GM19023 (cell line): ENCODE measurements around the gene PRRG1.
"Not testable (repeated sequence)": the region's sequence is repeated elsewhere in the genome, so short reads cannot be mapped to it uniquely, and the experiment has no call there.

ENCODE experiments used
- ATAC-seq: cut with Tn5 transposase; IDR thresholded peaks from one replicate; pipeline ENCODE4 v1.9.1; 2021; ENCODE audit warnings: mild to moderate bottlenecking, moderate library complexity; ENCODE audit not compliant: unreplicated experiment

Gene PRRG1

GRCh38 chrX:37349221-37350033 is at the start of gene PRRG1:
Gene PRRG1 (plus strand): TSS chrX:37349364. CDS start chrX:37406250, 56,886 bp downstream.
- ATAC-seq: no peak

DNA sequence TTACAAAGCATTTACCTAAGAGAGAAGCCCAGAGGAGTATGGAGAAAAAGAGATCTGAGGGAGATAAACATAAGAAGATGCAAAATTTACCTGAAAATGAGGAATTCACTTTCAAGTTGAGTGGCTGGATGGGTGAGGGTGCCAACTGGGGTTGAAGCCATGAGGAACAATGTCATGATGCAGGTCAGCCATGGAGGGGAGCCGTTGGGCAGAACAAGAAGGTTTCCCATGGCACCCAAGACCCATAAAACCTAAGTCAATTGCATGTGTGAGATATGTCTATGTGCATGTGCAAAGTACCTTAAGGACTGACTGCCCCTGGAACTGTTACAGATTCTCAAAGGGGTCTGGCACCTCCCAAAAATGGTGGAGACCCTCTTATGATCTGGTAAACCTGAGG is 46.6 kb upstream of the PRRG1 start:
- no peak for ATAC-seq

DNA sequence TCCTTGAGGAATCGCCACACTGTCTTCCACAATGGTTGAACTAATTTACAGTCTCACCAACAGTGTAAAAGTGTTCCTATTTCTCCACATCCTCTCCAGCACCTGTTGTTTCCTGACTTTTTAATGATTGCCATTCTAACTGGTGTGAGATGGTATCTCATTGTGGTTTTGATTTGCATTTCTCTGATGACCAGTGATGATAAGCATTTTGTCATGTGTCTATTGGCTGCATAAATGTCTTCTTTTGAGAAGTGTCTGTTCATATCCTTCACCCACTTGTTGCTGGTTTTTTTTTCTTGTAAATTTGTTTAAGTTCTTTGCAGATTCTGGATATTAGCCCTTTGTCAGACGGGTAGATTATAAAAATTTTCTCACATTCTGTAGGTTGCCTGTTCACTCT is 43.9 kb upstream of the PRRG1 start:
- not testable (repeated sequence) for ATAC-seq

- no peak for ATAC-seq
These were observed 34.6 kb upstream of the PRRG1 start for GRCh38 chrX:37314531-37314930.

DNA sequence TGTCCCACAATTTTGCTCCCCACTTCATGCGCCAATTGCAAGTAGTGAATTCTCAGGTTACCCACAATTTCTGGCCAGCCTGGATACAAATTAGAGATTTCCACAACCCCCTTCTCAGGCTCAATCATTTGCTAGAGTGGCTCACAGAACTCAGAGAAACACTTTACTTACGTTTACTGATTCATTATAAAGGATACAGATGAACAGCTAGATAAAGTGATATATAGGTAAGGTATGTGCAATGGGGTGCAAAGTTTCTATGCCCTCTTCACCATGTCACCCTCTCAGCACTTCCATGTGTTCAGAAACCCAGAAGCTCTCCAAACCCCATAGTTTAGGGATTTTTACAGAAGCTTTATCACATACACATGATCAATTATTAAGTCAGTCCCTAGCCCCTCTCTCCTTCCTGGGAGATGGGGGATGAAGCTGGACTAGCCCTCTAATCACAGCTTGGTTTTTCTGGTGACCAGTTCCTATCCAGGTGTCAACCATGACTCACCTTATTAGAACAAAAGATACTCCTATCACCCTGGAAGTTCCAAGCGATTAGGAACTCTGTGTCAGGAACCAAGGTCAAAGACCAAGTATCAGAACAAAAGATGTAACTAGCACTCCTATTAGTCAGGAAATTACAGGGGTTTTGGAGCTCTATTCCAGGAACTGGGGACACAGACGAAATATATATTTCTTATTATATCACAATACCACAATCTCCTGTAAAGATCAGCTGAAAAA is 33.5 kb upstream of the PRRG1 start:
- no peak for ATAC-seq

DNA sequence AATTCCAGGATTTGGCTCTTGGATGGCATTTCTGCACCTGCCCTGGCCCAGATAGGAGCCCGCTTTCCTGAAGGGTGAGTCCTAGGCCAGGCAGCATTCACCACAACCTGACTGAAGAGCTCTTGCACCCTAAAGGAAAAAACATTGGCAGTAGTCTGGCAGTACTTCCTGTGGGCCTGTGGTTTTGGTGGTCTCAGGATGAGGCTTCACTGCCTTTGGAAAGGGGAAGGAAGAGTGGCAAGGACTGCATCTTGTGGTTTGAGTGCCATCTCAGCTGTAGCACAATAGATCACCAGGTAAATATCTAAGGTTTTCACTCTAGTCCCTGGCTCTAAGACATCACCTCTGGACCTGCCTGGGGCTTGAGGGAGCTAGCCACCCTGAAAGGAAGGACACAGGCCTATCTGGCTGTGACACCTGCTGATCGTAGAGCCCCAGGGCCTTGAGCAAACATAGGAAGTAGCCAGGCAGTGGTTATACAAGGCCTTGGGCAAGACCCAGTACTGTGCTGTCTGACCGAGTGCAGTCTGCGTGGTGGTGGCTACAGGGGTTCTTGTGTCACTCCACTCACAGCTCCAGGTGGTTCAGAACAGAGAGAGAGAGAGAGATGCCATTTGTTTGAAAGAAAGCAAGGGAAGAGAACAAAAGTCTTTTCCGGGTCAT is 28.5 kb upstream of the PRRG1 start:
- no peak for ATAC-seq

- no peak for ATAC-seq
These were observed 18.5 kb upstream of the PRRG1 start for GRCh38 chrX:37330642-37331041.

GRCh38 chrX:37331546-37331945 is 17.6 kb upstream of the PRRG1 start:
- no peak for ATAC-seq

DNA sequence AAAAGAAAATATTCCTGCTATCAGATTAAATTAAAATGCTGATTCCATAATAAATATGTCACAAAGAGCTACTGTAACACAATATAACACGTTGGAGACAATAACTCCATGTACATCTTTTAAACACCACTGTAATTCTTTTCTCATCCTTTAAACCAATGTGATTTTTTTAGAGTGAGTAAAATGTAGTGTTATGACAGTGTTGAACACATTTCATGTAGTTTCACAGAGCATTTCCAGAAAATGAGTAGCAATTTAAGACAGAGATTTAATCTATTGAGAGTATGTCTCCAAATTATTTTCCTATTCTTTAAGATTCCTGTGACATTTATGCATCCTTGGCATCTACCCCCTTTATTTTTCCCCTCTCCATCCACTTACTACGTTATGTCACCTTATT is 17.1 kb upstream of the PRRG1 start:
- ATAC-seq: no peak

GRCh38 chrX:37332987-37333658 is 16.0 kb upstream of the PRRG1 start:
- no peak for ATAC-seq

DNA sequence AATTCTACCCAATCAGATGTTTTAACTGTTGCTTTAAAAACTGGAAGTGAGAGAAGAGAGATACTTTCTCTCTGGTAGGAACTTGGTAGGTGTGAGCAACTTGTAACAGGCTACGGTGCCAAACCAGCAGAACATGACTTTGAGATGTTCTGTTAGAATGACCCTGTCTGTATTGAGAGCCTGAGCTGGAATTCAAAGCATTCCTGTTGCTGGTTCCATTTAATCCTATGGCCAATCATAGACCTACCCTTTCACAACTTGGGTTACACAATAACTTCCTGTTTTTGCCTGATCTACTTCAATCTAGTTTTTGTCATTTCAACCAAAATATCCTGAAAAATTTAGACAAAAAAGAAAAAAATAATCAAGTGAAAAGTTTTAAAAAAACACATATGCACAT is 1.7 kb upstream of the PRRG1 start:
- no peak for ATAC-seq

GRCh38 chrX:37348231-37348970 is 763 bp upstream of the PRRG1 start:
- ATAC-seq: no peak

DNA sequence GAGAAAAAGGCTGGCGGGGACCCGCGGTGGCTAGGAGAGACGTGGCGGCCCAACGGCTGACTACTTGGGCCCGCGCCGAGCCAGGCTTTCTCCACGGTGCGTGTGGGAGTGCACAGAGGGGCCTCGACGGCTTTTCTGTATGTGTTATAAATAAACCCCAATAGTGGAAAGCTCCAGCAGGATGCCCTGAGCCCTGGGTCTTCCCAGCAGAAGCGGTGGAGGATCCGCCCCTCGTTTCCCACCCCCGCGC is 268 bp upstream of the PRRG1 start:
- no peak for ATAC-seq

- ATAC-seq: no peak
These were observed 836 bp downstream of the PRRG1 start for GRCh38 chrX:37350034-37350365.

- ATAC-seq: no peak
These were observed 4.5 kb downstream of the PRRG1 start for GRCh38 chrX:37353646-37354045.

- no peak for ATAC-seq
These were observed 8.3 kb downstream of the PRRG1 start for GRCh38 chrX:37357436-37357835.

- ATAC-seq: no peak
These were observed 12.4 kb downstream of the PRRG1 start for GRCh38 chrX:37361596-37361995.

DNA sequence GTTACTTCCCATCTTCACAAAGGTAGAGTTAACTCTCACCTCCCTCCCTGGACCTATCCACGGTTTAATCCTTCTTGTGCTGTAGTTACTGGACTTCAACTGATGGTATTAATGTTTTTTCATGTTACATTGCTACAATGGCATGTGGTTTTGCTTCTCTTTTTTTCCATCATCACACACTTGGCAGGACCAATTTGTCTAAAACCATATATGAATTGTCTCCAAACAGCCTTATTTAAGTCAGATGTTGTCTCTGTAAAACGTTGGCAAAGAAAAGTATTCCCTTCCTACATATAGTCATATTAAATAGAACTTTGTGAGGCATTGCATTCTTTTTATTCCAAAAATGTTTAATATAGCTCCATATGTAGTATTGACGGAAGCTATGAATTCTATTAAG is 15.5 kb downstream of the PRRG1 start:
- ATAC-seq: no peak

DNA sequence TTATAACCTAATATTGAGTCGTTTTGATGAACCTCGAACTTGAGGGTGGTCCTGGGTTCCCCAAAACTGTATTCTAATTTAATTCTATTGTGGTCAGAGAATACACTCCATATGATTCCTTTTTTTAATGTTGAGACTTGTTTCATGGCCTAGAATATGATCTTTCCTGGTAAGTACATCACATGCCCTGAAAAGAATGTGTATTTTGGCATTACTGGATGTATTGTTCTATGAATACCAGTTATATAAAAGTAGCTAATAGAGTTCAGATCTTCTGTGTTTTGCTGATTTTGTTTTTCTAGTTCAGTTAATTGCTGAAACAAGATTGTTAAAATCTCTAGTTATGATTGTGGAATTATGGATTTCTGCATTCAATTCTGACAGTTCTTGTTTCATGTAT is 18.8 kb downstream of the PRRG1 start:
- no peak for ATAC-seq

DNA sequence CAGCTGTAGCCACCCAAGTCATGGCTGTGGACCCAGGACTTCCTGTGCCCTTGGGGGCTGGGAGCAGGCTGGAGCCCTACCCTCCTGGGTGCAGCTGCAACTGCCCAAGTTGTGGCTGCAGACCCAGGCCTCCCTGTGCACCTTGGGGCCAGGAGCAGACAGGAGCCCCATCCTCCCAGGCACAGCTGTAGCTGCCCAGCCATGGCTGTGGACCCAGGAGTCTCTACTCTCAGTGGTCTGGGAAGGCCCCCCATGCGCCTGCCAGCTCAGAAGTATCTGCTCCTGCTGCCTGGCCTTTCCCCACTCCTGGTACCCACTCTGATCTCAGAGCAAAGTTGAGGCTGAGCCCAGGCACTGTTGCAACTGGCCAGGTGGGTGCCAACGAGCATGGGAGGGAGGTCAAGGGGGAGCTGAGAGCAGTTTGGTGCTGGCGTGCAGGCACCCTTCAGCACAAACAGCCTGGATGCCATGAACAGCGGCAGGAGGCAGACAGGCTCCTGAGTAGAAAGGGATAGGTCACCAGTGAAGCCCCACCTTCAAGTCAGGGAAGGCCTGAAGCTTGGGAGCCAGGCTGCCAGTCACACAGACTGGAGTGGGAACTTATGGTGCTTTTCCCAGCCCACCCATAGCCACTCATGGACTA is 21.5 kb downstream of the PRRG1 start:
- ATAC-seq: no peak

DNA sequence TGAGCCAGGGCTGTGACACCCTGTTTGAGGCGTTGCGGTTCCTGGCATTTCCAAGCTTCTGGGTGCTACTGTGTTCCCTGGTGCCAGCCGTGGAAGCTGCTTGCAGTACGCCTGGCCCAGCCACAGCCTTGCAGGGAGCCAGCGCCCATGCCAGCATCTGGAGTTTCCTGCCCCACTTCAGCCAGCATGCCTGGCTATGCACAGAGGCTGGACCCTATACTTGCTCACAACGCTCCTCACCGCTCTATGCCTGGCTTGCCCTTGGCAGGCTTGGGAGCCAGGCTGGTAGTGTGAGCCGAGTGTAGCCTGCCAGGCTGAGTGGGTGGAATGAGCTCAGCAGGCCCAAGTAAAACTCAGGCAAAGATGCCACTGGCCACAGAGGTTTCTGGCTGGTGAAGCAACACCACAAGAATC is 22.4 kb downstream of the PRRG1 start:
- ATAC-seq: no peak
